DMS153 (cell line): ENCODE measurements around the gene GOLGA6L2.
"Not testable (repeated sequence)": the region's sequence is repeated elsewhere in the genome, so short reads cannot be mapped to it uniquely, and the experiment has no call there.

ENCODE experiments used
- DNase-seq: peaks from one replicate; lab custom pipeline; 2025; lab: John Stamatoyannopoulos, UW

Gene GOLGA6L2, protein sequence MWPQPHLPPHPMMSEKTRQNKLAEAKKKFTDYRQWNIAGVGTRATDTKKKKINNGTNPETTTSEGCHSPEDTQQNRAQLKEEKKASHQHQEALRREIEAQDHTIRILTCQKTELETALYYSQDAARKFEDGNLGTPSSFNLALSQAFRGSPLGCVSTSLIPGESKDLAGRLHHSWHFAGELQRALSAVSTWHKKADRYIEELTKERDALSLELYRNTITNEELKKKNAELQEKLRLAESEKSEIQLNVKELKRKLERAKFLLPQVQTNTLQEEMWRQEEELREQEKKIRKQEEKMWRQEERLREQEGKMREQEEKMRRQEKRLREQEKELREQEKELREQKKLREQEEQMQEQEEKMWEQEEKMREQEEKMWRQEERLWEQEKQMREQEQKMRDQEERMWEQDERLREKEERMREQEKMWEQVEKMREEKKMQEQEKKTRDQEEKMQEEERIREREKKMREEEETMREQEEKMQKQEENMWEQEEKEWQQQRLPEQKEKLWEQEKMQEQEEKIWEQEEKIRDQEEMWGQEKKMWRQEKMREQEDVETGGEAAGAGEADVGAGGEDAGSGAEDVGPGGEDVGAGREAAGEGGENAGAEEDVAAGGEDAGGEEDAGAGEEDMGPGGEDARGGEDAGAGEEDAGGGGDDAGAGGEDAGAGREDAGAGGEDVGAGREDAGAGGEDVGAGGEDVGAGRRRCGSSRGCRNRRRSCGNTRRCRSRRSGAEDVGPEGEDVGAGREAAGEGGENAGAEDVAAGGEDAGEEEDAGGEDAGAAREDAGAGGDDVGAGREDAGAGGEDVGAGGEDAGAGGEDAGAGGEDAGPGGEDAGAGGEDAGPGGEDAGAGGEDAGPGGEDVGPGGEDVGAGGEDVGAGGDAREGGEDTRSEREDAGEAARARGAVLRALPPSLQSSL

DNA sequence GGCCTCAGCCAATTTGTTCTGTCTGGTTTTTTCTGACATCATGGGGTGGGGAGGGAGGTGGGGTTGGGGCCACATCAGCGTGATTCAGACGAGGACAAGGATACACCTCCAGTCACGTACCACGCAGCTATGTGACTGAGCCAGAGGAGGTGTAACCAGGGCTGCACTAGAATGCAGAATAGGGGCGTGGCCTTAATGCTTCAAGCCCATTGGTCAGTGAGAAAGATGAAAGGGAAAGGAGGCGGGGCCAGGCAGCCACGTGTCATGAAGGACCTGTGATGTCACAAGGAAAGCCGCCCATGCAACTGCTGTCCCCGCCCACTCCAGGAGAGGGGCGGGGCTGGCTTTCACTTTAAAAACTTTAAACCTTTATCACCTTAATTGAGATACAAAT, at the start of gene GOLGA6L2:
TSS of gene GOLGA6L2 (minus strand) at position 137 of the 394 bp plus-strand sequence. CDS start at position 75, 62 bp downstream.
- DNase-seq: no peak

DNA sequence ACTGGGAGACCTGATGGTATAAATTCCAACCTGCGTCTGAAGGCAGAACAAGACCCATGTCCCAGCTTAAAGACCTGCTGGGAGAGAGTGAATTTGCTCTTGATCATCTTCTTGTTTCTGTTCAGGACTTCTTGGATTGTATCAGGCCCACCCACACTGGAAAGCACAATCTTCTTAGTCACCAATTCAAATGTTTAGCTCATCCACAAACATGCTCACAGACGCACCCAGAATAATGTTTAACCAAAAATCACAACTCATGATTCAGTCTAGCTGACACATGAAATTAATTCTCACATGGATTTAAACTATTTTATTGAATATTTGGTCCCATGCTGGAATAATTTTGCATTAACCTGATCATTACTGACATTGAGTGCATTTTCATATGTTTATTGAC, 37.8 kb upstream of the GOLGA6L2 start:
- DNase-seq: no peak

DNA sequence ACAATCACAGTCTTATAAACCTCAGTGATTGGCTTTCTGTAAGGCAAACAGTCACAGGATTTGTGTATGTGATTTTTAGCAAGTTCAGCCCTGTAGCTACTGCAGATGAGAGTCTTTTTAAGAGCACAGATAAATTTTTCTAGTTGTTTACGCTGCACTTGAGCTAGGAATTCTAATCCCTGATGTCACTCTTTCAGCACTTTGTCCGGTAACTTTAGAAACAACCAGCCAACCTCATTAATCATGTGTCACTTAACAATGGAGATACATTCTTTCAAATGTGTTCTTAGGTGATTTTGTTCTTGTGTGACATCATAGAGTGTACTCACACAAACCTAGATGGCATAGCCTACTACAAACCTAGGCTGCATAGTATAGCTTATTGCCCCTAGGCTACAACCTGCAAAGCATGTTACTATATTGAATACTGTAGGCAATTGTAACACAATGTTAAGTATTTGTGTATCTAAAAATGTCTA, 36.8 kb upstream of the GOLGA6L2 start:
- no peak for DNase-seq

DNA sequence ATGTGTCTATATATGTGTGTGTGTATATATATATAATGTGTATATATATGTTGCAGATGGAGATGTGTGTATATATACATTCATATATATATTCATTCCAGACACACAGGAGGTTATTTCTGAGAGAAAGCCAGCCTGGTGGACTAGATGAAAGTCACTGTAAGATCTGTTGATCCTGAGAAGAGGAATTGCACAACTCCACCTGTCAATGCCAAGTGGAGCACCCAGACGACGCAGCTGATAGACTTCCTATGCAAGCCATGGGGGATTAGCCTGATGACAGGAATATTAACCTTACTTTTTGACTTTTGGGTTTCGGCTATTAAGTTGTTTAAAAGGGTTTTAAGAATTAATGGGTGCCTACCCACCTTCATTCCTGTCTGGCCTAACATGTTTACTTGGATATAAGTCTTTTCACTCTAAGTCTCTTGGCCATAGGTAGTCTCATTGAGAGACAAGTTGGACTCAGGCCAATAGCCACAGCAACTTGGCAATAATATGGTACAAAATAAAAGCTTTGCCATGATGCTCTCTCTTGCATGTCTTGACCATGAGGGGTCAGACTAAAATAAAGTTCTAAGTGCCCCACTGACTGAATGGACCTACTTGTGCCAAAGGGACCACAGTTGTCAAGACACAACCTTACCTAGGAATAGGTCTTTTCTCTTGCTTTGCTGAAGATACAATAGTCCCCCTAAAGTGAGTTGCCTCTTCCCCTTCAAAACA, 35.9 kb upstream of the GOLGA6L2 start:
- DNase-seq: no peak

DNA sequence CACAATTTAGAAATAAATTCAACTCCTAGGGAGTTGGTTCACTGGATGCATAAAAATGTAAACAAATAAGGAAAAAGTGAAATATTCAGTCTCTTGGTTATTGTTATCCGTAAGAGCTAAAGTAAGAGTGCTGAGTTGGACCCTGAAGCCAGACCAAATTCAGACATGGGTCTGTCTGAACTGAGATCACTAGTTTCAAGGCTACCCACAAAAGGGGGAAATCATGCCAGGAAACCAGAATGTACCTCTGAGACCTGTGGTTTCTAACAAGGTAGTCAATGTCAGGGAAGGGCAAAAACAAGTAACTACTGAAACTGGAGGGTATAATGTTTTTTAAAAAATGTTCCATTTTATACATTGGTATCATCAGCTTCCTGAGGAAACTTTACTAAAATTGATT, 35.2 kb upstream of the GOLGA6L2 start:
- no peak for DNase-seq

DNA sequence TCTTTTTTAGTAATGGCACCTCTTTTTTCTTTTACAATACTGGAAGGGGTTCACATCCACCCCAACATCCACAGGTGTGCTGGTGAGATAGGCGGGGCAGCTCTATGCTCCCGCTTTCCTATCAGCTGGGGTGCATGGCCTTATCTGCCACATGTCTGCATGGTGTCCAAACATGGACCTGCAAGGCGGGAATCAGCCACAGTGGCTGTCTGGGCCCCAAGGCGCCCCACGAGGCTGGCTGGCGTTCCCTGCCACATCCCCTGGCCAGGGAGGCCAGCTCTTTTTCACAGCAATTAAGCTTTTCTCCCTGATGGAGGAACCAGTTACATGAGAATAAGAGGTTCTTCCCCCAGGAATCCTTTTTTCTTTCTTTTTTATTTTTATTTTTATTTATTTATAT, 30.9 kb upstream of the GOLGA6L2 start:
- no peak for DNase-seq

DNA sequence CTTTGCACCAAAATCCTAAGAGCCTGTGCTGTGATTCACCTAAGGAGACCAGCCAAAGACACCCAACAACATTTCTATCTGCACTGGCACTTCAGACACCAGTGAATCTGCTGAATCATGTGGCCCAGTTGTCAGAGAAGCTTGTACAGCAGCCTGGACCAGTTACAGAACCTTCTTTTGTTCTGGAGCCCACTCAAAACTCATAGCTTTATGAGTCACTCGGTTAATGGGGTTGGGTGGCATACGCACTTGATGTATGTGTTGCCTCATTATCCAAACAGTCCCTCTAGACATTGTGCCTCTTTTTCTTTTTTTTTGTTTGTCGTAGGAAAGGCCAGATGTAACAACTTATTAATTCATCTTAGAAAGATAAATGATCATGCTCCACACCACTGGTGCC, 25.6 kb upstream of the GOLGA6L2 start:
- no peak for DNase-seq

DNA sequence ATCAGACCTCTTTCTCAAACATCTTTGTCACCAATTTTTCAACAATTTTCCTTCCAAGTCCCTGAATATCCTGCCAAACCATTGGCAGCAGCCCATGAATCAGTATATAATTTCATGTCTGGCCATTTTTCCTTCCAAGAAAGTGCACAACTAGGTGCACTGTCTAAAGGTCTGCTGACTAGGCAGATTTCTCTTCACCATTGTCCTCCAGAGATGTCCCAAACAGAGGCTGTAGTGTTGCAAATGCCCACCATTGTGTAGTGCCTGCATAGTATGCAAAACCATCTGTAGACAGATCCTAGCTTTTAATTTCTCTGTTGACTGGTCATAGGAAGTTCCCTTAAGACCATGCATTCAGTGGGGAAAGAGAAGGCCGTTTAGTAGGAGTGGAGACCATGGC, 25.0 kb upstream of the GOLGA6L2 start:
- no peak for DNase-seq

DNA sequence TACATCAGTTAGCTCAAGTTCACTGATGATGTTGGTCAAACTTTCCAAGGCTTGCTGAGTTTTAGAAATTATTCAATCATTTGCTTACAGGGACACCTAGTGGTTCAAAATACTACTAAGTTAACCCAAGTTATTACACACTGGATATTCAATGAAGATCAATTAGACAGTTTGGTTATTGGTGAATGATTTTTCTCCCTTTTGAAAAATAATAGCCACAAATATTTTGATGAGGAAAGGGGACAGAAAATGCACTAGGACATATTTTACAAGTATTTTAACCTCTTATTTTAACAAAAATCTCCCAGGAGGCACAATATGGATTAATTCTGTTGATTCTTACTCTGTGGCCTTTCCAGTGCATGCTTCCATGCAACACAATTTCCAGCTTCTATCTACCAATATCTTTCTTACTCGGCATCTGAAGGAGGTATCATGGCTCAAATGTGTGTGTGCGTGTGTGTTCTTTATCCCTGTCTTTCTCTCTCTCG, 20.1 kb upstream of the GOLGA6L2 start:
- DNase-seq: no peak

DNA sequence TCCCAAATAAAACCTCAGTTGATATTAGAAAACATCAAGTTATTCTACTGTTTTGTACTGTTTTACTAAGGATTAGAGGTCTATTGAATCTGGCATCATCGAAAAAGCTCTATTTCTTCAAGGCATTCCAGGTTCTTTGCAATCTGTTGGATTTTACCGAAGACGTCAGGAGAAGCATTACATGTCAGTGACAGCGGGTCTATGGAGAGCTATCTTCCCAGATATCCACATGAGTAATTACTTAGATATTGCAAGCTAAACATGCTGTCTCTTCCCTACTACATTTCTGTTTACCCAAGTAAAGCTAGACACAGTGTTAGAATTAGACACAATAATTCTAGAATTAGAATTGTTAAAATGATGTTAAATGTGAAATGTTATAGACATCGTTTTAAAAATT, 10.8 kb upstream of the GOLGA6L2 start:
- no peak for DNase-seq

DNA sequence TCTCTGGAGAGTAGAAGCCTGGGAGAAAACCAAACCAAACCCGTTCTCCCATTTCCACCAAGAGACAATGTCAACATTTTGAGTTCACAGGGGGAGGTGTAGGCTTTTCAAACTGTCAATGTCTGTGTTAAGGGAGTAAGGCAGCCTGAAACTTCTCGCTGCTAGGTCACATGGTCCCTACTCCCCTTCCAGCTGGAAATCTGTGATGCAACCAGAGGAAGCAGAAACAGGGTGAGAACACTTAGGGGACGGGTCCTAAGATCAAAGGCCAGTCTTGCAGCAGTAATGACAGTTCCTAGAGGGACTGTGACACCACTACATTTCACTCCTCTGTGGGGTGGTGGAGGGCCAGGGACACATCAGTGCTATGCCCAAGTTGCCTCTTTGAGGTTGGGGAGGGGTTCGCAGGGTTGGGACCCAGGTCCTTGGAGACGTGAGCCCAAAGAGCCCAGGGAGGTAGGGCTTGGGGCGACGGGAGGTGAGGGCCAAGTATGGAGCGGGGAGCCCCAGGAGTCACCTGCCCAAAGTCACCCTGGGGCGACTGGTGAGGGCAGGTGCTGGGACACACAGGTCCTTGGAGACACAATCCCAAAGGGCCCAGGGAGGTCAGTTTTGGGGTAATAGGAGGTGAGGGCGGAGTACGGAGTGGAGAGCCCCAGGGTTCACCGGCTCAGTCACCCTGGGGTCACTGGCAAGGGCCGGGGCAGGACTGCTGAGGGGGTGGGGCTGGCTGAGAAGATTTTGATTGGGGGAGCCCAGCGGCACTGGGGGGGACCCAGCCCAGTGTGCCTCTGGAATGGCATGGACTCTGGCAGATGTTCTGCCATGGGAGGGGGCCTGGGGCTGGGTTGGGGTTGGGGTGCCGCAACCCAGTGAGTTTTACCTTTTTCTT, 582 bp downstream of the GOLGA6L2 start:
- DNase-seq: no peak

DNA sequence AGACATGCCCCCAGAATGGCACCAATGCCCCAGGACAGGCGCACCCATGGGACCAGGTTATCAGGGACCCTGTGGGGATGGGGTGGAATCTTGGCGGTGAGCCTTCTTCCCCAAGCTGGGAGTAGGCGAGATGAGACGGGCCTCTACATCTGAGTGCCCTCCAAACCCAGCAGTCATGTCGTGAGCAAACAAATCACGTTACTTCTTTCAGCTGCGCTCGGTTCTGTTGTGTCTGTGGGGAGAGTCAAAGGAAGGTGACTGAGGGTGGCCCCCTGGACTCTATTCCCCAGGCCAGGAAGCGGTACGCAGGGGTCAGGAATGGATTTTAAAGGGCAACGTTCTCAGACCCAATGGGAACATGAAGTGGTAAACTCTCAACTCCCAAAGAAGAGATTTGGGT, 2.8 kb downstream of the GOLGA6L2 start:
- DNase-seq: no peak

DNA sequence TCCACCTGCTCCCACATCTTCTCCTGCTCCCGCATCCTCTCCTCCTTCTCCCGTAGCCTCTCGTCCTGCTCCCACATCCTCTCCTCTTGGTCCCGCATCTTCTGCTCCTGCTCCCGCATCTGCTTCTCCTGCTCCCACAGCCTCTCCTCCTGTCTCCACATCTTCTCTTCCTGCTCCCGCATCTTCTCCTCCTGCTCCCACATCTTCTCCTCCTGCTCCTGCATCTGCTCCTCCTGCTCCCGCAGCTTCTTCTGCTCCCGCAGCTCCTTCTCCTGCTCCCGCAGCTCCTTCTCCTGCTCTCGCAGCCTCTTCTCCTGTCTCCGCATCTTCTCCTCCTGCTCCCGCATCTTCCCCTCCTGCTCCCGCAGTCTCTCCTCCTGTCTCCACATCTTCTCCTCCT, 5.8 kb downstream of the GOLGA6L2 start:
- DNase-seq: no peak

DNA sequence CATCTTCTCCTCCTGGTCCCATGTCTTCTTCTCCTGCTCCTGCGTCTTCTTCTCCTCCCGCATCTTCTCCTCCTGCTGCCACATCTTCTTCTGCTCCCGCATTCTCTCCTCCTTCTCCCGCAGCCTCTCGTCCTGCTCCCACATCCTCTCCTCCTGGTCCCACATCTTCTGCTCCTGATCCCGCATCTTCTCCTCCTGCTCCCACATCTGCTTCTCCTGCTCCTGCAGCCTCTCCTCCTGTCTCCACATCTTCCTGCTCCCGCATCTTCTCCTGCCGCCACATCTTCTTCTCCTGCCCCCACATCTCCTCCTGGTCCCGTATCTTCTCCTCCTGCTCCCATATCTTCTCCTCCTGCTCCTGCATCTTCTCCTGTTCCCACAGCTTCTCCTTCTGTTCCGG, 6.4 kb downstream of the GOLGA6L2 start:
- DNase-seq: no peak

DNA sequence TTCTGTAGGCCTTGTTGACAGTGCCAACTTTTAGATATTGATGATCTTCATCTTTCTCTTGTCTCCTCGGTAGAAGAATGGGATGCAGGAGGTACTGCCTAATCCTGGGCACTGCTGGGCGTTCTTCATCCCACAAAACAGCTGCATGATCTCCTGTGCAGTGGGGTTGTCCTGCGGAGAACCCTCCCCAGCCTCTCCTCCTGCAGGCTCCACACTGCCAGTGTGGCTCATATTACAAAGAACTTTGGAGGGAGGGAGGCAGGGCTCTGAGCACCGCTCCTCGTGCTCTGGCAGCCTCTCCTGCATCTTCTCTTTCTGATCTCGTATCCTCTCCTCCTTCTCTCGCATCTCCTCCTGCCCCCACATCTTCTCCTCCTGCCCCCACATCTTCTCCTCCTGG, 7.5 kb downstream of the GOLGA6L2 start:
- no peak for DNase-seq

DNA sequence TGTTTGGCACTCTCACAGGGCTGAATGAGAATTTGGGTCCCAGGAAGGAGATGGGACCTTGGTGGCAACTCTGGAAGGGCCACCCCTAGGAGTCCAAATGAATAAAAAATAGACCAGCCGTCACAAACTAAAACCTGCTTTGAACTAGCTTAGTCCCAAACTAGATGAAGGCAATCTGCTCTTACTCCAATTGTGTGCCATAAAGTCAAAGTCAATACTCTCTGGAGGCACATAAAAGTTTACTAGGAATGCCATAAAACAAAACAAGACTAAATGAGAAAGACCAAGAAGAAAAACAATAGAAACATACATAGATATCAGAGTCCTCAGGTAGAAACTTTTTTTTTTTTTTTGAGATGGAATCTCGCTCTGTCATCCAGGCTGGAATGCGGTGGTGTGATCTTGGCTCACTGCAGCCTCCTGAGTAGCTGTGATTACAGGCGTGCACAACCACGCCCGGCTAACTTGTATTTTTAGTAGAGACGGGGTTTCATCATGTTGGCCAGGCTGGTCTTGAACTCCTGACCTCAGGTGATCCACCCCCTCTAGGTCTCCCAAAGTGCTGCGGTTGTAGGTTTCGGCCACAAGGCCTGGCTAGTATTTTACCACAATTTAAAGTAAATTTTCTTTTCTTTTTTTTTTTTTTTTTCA, 8.1 kb downstream of the GOLGA6L2 start:
- no peak for DNase-seq

DNA sequence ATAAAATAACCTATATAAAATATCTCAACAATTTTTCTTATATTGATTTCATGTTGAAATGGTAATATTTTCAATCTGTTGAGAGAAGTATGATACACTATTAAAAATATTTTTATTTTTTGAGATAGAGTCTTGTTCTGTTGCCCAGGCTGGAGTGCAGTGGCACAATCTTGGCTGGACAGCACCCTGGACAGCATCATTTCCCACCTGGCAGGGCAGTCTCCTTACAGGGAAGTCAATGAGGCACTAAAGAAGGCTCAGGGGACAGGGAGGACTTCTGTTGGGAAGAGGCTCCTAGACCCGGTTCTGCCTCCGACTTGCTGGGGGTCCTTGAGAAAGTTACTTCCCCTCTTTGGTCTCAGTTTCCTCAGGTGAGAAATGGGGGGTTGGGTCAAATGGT, 9.4 kb downstream of the GOLGA6L2 start:
- no peak for DNase-seq

DNA sequence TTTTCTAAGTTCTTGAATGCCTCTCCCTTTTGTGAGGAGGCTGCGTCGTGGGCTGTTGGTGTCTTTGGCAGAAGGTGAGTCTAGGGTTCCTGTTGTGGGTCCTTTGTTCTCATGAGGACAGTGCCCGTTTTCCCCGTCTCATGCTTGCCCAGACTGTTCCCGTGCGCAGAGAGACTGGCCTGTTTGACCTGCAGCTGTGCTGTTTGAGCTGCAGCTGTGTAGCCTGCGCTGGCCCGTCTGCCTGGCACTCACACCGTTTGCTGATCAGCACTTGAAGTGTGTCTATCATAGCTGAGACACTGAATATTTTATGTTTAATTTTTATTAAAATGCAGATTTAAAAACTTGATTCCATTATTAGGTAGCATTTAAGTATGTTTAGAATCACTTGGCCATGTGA, 9.9 kb downstream of the GOLGA6L2 start:
- DNase-seq: no peak

DNA sequence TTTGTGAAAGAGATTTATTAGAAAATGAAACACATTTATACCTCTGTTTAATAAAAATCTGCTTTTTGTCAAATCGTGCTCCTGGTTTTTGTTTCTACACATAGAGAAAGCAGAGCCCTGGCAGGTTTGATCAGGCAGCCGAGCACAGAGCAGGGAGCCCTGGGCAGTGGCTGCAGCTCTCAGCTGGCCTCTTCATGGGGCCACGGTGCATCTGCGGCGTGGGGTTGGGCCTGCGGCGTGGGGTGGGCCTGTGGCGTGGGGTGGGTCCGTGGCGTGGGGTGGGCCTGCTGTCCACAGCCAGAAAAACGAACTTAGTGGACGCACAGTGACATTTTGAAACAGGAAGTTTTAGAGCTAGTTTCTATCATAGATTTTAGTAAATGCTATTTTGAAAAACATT, 10.6 kb downstream of the GOLGA6L2 start:
- DNase-seq: no peak

DNA sequence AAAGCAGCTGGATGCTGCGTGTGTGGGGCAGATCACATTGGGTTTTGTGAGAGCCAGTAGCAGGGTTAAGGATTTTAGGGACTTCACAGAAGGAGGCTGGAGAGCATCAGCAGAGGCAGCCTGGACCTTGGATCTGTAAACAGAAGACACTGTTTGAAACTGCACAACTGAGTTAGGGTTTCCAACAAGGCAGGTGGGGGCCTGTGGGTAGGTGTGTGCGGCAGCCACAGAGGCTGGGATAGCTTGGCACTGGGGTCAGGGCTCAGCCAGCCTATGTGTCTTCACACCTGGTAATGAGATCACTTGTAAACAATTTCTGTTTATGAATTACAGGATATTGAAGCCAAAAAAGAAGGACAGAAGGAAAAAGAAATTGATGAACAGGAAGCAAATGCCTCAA, 12.3 kb downstream of the GOLGA6L2 start:
- DNase-seq: not testable (repeated sequence)

DNA sequence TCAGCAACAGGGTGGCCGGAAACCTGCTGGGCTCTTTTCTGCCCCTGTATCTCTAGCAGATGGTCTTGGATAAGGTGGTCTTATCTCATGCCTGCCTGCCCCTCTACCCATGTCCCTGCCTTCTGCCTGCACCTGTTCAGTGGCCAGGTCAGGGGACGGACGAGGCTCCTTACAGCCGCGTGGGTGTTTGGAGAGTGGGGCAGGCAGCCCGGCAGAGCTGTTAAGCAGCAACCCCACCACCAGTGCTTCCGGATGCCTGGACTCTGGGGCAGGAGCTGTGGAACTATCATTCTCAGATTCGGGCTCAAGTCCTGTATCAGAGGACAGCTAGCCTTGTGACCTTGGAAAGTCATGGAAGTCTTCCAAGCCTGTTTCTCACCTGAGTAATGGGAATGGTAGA, 21.7 kb downstream of the GOLGA6L2 start:
- not testable (repeated sequence) for DNase-seq
